ENCODE results near the gene RFFL.

Gene RFFL

GRCh38 chr17:35018814-35019213 is 44.7 kb downstream of the RFFL start:
- Histone ChIP-seq H3K36me3 (ENCODE audit: insufficient read depth) (no peaks in the 10 kb centered on the region), H3K27ac (no peak overlapping the region), H3K4me2 (no peak overlapping the region), H3K79me2 (ENCODE audit: insufficient read depth, low read depth) (no peaks in the 10 kb centered on the region), H3K27me3 (ENCODE audit: insufficient read depth, low read depth) (no peaks in the 10 kb centered on the region), H2AFZ (ENCODE audit: low read depth) (no peak overlapping the region), H4K20me1 (ENCODE audit: insufficient read depth) (no peaks in the 10 kb centered on the region), H3K4me1 (ENCODE audit: low read depth, poor library complexity, severe bottlenecking) (no peaks in the 10 kb centered on the region), H3K4me3 (IDR thresholded peaks at IDR 0.05; ENCODE audit: insufficient read depth, low read depth, low read length) (no peak overlapping the region), H3K9ac (no peak overlapping the region)
- TF ChIP-seq, protein P1, sequence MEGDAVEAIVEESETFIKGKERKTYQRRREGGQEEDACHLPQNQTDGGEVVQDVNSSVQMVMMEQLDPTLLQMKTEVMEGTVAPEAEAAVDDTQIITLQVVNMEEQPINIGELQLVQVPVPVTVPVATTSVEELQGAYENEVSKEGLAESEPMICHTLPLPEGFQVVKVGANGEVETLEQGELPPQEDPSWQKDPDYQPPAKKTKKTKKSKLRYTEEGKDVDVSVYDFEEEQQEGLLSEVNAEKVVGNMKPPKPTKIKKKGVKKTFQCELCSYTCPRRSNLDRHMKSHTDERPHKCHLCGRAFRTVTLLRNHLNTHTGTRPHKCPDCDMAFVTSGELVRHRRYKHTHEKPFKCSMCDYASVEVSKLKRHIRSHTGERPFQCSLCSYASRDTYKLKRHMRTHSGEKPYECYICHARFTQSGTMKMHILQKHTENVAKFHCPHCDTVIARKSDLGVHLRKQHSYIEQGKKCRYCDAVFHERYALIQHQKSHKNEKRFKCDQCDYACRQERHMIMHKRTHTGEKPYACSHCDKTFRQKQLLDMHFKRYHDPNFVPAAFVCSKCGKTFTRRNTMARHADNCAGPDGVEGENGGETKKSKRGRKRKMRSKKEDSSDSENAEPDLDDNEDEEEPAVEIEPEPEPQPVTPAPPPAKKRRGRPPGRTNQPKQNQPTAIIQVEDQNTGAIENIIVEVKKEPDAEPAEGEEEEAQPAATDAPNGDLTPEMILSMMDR (conservative IDR thresholded peaks at IDR 0.05; ENCODE audit: low read depth, low read length): no peak

GRCh38 chr17:35017021-35017420 is 46.5 kb downstream of the RFFL start:
- Histone ChIP-seq H3K9ac (no peak overlapping the region), H2AFZ (ENCODE audit: low read depth) (no peak overlapping the region), H3K4me1 (ENCODE audit: low read depth, poor library complexity, severe bottlenecking) (no peaks in the 10 kb centered on the region), H3K4me2 (no peak overlapping the region), H3K36me3 (ENCODE audit: insufficient read depth) (no peaks in the 10 kb centered on the region), H4K20me1 (ENCODE audit: insufficient read depth) (no peaks in the 10 kb centered on the region), H3K79me2 (ENCODE audit: insufficient read depth, low read depth) (no peaks in the 10 kb centered on the region), H3K27ac (no peak overlapping the region), H3K27me3 (ENCODE audit: insufficient read depth, low read depth) (no peaks in the 10 kb centered on the region), H3K4me3 (IDR thresholded peaks at IDR 0.05; ENCODE audit: insufficient read depth, low read depth, low read length) (no peak overlapping the region)
- TF ChIP-seq, protein P1 (conservative IDR thresholded peaks at IDR 0.05; ENCODE audit: low read depth, low read length): no peak

GRCh38 chr17:35016369-35016768 is 47.1 kb downstream of the RFFL start:
- no peak overlapping the region for H3K9ac ChIP-seq
- H3K4me2 ChIP-seq: no peak overlapping the region
- H3K4me3 ChIP-seq (IDR thresholded peaks at IDR 0.05; ENCODE audit: insufficient read depth, low read depth, low read length): no peak overlapping the region
- no peak overlapping the region for H3K27ac ChIP-seq
- no peaks in the 10 kb centered on the region for H3K79me2 ChIP-seq (ENCODE audit: insufficient read depth, low read depth)
- TF ChIP-seq, protein P1 (conservative IDR thresholded peaks at IDR 0.05; ENCODE audit: low read depth, low read length): no peak
- no peaks in the 10 kb centered on the region for H4K20me1 ChIP-seq (ENCODE audit: insufficient read depth)
- H3K27me3 ChIP-seq (ENCODE audit: insufficient read depth, low read depth): no peaks in the 10 kb centered on the region
- no peak overlapping the region for H2AFZ ChIP-seq (ENCODE audit: low read depth)
- H3K4me1 ChIP-seq (ENCODE audit: low read depth, poor library complexity, severe bottlenecking): no peaks in the 10 kb centered on the region
- no peaks in the 10 kb centered on the region for H3K36me3 ChIP-seq (ENCODE audit: insufficient read depth)

DNA sequence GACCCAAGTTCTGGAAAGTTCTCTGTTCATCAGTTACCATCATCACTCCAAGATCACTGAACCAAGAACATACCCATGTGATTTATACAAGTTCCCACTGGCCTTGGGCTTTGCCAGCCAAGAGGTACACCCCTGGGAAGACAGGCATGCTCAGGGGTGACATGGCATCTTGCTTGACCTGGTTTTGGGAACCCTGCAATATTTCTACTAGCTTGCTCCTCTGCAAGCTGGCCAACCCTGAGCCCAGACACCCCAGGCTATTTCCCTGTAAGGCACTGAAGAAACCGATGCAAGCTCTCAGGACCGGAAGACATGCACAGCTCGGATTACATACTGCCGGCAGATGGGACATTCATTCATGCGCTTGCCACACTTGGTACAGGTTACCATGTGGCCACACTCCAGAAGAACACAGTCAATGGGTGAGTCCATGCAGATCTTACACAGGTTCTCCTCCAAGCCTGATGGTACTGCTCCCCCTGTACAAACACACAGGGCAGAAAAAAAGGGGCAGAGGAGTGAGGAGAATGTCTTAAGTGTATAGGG is 51.8 kb downstream of the RFFL start:
- Histone ChIP-seq H3K4me3 (IDR thresholded peaks at IDR 0.05; ENCODE audit: insufficient read depth, low read depth, low read length) (no peak overlapping the region), H3K27me3 (ENCODE audit: insufficient read depth, low read depth) (no peaks in the 10 kb centered on the region), H4K20me1 (ENCODE audit: insufficient read depth) (no peaks in the 10 kb centered on the region), H3K36me3 (ENCODE audit: insufficient read depth) (no peaks in the 10 kb centered on the region), H3K4me1 (ENCODE audit: low read depth, poor library complexity, severe bottlenecking) (no peaks in the 10 kb centered on the region), H3K4me2 (no peak overlapping the region), H3K79me2 (ENCODE audit: insufficient read depth, low read depth) (no peaks in the 10 kb centered on the region), H3K9ac (no peak overlapping the region), H2AFZ (ENCODE audit: low read depth) (no peak overlapping the region), H3K27ac (no peak overlapping the region)
- TF ChIP-seq, protein P1 (conservative IDR thresholded peaks at IDR 0.05; ENCODE audit: low read depth, low read length): no peak
